HG03095 (cell line): ENCODE results near the gene LRPAP1.

ENCODE experiments used
- ATAC-seq: cut with Tn5 transposase; IDR thresholded peaks from one replicate; pipeline ENCODE4 v1.9.1; 2021; ENCODE audit warnings: moderate library complexity; ENCODE audit not compliant: unreplicated experiment

Gene LRPAP1

DNA sequence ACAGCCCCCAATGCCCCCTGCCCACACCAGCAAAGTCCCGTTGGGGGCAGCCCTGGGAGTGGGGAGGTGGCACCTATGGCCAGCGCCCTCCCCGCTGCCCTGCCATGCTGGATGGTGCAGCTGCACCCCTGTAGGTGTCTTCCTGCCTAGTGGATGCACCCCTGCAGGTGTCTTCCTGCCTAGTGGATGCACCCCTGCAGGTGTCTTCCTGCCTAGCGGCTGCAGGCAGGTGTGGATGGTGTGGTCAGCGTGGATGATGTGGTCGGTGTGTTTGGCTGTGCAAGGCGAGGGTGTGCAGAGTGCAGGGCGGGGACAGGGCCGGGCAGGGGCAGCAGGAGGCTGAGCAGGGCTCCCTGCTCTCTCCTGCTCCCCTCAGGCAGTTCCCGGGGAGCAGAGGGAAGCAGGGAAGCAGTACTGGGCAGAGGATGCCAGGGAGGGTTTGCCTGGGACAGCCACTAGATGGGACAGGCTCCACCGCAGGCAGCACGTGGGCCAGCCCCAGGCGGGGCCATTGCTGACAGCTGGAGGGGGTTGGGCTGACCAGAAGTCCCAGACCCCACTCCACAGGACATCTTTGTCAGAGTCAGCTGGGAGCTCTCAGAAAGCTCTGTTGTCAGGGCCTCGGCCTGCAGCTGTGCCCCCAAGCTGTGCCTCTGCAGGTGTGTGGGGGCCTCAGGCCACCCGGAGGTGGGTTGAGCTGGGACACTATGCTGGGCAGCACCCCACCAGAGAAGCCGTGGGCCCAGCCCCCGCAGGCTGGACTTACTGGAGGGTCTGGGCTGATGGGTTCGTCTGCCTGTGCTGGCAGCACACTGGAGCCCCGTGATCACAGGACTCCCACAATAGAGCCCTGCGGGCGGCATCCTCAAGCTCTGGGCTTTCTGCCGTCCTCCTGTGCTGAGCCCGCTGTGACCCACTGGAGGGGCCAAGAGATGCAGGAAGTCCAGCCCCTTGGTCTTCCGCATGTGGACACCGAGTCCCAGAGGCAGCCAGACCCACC, 45.4 kb downstream of the LRPAP1 start:
- ATAC-seq: no peak

DNA sequence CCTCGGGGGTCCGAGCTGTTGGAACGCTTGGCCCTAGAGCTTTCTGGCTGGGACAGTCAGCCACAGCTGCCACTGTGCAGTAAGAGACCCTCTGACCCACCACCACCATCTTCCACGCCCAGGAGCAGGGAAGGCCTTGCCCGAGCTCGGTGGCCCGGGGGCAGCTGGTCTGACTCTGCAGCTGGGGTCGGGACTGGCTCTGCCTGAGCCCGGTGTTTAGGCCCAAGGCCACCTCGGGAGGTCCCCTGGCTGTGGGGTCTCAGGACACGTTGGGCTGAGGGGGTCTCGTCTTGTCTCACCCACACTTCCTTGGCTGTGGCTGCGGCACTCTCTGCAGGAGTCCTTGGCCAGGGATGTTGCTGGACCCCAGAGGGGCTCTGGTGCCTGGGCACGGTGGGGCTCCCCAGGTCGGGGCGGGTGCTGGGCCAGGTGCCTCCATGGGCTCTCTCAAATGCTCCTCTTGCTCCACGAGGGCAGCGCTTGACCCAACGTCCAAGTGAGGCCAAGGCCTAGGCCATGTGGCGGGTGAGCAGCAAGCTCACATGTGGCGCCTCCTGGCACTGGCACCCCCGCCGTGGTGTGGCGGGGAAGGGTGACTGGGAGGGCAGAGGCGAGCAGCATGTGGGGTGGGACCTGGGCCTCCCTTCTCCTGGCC, 46.2 kb downstream of the LRPAP1 start:
- ATAC-seq: no peak

- no peak for ATAC-seq
Observed at GRCh38 chr4:3485011-3485791, 47.0 kb downstream of the LRPAP1 start.

DNA sequence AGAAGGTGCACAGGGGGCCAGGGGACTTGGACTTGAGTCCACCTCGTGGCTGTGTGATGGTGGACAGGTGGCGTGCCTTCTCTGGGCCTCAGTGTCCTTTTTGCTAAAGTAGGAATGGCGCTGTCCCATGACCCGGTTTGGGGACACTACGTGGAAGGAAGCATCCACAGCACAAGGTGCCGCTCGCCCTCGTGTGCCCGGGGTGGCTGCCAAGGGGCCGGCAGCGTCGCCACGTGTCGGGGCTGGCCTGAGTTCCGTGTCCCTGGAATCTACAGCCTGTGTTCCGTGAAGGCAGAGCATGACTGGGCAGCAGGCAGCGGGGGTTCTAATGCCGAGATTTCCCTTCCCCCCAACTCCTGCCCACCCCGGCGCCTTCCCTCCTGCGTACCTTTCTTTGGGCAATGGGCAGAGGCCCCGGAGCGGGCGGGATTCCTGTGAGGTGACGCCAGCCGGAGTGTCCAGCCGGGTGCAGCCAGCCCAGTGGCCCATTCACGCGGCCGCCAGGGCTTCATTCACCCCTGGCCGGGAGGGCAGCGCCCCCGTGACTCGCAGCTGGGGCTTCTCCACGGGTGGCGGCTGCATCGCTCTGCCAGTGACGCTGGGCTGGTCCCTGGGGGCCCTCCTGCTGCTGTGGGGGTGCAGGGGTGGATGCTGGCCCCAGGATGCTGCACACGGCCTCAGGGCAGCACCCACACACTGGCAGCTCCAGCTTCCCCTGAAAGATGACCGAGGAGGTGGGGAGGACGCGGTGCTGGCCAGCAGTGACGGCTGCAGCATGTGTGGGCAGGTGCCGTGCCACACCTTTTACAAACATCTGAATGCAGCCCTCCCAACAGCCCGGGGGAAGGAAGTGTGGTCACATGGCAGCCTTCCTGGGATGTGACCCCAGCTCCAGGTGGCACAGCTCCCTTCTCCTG, 47.9 kb downstream of the LRPAP1 start:
- no peak for ATAC-seq

DNA sequence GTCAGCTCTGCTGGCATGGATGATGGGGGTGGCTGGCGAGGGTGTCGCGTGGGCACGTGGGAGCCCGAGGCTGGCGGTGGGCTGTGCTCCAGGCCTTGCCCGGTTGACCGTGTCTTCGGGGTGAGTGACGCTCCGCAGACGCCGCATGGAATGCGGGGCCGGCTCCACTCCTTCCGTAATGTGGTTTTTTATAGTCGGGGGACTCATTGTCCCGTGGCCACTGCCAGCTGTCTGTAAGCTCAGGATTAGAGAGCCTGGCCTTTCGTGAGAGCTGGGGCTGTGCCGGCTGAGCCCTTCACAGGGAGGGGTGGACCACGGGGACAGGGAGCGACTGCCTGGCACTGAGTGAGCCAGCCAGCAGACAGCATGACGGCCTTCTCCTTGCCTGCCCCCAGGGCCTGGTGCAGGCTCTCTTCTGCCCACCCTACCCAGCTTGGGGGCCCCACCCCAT, 48.7 kb downstream of the LRPAP1 start:
- ATAC-seq: no peak

DNA sequence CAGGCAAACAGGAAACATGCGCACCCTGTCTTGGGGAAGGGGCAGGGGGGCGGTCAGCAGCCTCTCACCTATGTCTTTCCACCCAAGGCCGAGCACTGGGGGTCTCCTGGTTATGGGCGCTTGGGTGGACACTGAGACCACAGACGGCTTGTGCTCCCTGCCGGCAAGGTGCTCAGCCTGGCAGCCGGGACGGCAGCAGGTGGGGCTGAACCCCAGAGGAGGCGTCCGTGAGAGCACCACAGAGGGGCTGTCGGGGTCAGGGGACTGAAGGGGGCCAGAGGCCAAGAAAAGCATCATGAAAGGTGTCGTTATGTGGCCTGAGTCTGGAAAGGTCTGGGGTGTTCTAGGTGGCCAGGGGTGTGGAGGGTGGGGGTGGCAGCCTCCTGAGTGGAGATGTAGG, 49.5 kb downstream of the LRPAP1 start:
- no peak for ATAC-seq

DNA sequence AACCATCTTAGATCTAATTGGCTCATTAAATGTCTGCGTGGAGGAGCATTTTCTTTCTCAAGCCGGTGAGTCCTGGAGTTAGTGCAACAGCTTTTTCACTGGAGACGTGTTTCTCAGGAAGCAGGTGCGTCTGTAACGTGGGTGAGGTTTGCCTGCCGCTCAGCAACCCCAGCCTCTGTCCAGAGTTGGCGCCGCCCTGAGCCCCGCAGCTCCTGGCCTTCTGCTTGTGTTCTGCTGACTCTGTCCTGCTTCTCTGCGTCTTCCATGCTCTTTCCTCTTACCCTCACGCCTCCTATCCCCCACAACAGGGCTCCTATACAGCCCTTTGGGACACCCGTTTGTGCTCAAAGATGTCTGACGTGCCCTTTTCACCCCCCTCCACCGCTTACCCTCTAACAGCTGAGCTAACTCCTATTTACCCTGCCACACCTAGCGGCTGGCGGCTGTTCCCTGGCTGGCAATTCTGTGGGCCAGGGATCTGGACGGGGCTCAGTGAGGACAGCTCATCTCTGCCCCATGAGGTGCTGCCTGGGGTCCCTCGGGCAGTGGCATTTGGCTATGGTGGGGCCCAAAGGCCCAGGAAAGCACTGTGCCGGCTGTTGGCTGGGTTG, 50.3 kb downstream of the LRPAP1 start:
- no peak for ATAC-seq

GRCh38 chr4:3481113-3481531, 51.1 kb downstream of the LRPAP1 start:
- no peak for ATAC-seq

- ATAC-seq: no peak
Observed at GRCh38 chr4:3480528-3481112, 51.6 kb downstream of the LRPAP1 start.

DNA sequence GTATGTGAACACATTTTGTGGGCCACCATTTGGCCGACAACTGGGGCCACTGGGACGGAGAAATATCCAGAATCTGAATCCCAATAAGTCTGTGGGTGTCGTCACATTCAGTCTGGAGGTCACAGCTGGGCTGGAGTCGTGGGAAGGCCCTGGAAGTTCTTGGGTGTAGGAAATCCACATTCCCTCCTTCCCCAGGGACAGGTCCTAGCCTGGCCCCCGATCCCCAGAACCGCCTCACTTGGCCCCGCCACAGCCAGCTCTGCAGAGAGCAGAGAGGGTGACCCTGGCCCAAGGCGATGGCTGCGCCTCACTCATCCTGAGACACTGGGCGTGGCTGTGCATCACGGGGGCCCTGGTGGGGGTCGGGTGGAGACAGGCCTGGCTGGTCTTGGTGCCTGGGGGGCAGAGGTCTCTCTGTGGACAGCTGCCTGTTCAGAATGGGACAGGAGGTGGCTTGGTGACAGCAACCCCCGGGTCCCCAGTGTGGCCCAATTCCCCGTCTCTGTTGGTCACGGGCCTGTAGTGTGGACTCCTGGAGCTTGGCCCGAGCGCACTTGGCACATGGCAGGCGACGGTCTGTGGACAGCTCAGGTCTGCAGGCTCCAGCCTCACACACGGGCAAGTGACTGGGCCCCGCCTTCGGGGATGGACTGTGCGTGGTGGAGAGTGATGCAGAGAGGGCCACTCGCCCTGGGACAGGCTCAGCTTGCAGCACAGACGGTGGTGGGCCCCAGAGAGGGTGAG, 52.7 kb downstream of the LRPAP1 start:
- ATAC-seq: no peak

DNA sequence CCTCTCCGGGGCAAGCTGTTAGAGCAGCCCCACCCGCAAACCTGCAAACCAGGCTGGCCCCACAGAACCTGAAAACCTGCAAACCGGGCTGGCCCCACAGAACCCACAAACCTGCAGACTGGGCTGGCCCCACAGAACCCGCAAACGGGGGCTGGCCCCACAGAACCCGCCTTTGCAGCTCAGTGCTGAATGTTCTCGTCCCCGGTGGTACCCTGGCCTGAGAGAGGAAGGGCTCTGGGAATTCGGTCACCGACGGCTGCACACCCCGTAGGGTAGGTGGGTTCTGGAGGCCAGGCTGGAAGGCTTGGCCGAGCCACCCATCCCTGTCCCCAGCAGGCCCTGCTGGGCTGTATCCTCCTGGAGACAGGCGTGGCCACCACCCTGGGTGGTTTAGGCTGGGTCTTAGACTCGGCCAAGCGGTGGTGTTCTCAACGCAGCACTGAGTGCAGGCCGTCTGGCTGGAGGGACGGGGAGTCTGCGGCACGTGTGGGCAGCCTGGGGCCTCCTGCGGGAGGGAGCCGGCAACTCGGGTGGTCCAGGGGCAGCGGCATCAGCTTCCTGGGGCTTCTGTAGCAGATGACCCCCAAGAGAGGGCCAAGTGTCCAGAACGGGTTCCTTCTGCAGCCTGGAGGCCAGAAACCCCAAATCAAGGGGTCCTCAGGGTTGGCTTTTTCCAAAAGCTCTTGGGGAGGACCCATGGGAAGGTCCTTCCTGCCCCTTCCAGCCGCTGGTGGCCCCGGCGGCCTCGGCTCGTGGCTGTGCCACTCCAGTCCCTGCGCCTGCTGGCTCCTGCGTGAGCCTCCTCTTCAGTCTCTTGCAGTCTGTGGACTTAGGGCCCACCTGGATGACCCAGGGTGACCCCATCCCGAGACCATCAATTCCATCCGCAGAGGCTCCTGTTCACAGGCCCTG, 53.5 kb downstream of the LRPAP1 start:
- ATAC-seq: no peak

DNA sequence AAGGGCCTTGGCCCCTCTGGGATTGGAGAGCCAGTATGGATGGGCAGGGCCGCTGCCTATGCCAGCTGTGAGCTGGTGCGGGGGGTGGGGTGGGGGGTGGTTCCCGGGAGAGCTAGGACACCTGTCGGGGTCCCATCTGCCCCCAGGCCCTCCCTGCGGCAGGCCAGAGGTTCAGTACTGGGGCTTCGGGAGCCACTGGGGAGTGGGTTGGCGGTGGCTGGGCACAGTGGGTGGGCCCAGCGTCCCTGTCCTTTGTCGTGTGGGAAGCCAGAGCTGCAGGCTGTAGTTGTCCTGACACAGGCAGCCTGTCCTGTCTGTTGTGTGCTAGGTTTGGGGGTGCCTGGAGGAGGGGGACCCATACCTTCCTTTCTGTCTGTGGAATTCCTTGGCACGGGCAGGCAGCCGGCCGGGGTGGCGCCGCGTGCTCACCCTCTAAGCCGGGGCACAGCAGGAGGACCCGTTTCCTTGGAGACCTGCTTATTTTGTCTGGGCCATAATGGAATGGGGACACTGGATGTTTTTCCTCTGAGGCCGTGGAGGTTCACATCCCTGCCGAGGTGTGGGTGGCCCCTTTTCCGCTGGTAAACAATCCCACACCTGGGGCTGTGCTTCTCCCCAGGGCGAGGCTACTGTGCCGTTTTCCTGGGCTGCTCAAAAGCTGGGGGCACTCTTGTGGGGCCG, 54.3 kb downstream of the LRPAP1 start:
- ATAC-seq: no peak

DNA sequence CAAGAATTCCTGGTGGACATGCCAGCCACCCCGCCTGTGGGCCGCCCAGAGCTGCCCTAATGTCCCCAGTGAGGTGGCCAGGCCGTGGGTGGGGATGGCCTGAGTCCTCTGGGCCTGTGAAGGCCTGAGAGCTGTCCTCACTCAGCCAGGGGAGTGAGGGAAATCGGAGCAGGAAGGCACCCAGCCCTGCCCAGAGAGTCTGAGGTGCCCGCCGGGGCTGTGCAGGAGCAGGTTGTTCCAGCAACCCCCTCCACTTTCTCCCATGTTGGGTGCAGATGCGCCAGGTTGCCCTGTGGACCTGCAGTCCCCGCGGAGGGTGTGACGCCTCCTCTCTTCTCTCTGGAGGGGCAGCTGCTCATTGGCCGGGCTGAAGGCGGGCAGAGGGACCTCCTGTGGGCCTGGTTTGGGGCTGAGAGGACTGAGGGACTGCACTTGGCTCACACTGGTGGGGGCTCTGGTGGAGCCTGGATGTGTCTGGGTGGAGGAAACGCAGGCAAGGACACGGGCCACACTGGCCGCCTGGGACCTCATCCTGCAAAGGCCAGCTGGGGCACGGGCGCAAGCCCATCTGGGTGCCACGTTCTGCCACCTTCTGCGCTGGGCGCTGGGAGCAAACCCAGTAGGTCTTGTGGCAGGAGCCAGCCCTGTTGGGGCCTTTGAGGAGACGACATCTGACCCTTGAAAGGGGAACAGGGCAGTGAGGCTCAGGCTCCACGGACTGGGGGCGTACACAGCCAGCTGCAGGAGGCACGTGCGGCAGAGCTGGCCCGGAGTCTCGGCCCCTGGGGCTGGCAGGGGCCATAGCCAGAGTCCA, 55.1 kb downstream of the LRPAP1 start:
- no peak for ATAC-seq

GRCh38 chr4:3476341-3476747, 55.9 kb downstream of the LRPAP1 start:
- ATAC-seq: no peak

GRCh38 chr4:3475713-3476260, 56.4 kb downstream of the LRPAP1 start:
- no peak for ATAC-seq
